ENCODE data around the gene NEK2. TPM values are rescaled to one million over a fixed set of nuclear protein-coding genes. Genes with fewer than 3 reads are reported as not detected.
A peak's percentile ranks its signal among the peaks of the same experiment; 100 is the strongest.

NEK2 gene
- total and polyA plus RNA-seq, 2 of the 13 experiments (the other 11 are each of a cell fraction or from before 2014, with no cell fraction given): 10.9 to 40.8 TPM

- TF ChIP-seq PATZ1 (CRISPR knock-in tag; IDR thresholded peaks at IDR 0.05) (peak; percentile 92), CSRNP2 (CRISPR knock-in tag; conservative IDR thresholded peaks at IDR 0.05; ENCODE audit: low read depth) (no peak), ZNF678 (CRISPR knock-in tag; IDR thresholded peaks at IDR 0.05) (no peak), RAD51 (IDR thresholded peaks at IDR 0.05; ENCODE audit: borderline replicate concordance) (no peak), HMGA1 (CRISPR knock-in tag; conservative IDR thresholded peaks at IDR 0.05) (no peak), ZNF574 (CRISPR knock-in tag; IDR thresholded peaks at IDR 0.05) (peak; percentile 78), TIGD3 (CRISPR knock-in tag; IDR thresholded peaks at IDR 0.05; ENCODE audit: borderline replicate concordance) (no peak), NFE2 (CRISPR knock-in tag; IDR thresholded peaks at IDR 0.05) (no peak), ZC3H13 (CRISPR knock-in tag; IDR thresholded peaks at IDR 0.05) (0 out of 2 replicates have a peak, but pooled peaks have one; percentile 49), FOXJ3 (CRISPR knock-in tag; IDR thresholded peaks at IDR 0.05; ENCODE audit: borderline replicate concordance) (peak; percentile 91), ZNF382 (CRISPR knock-in tag; IDR thresholded peaks at IDR 0.05; ENCODE audit: borderline replicate concordance) (no peak), ZNF292 (CRISPR knock-in tag; IDR thresholded peaks at IDR 0.05; ENCODE audit: borderline replicate concordance, low read depth) (peak; percentile 83; the same call in 1 of the 2 replicates), ZNF616 (CRISPR knock-in tag; IDR thresholded peaks at IDR 0.05; ENCODE audit: low read depth) (no peak), ZNF780A (CRISPR knock-in tag; IDR thresholded peaks at IDR 0.05) (no peak), PRDM4 (CRISPR knock-in tag; IDR thresholded peaks at IDR 0.05; ENCODE audit: borderline replicate concordance) (no peak), ATRX (CRISPR knock-in tag; IDR thresholded peaks at IDR 0.05; ENCODE audit: borderline replicate concordance) (no peak), NR2F2 (IDR thresholded peaks at IDR 0.05; ENCODE audit: borderline replicate concordance, low read depth) (peak; percentile 83), ELF1 (CRISPR knock-in tag; IDR thresholded peaks at IDR 0.05) (peak; percentile 35; the same call in 1 of the 2 replicates)
Observed at GRCh38 chr1:211643324-211644212, 31.9 kb downstream of the NEK2 start (continued).

Data from HepG2 (cell line).